ENCODE measurements around the gene PHF5A.

PHF5A gene

DNA sequence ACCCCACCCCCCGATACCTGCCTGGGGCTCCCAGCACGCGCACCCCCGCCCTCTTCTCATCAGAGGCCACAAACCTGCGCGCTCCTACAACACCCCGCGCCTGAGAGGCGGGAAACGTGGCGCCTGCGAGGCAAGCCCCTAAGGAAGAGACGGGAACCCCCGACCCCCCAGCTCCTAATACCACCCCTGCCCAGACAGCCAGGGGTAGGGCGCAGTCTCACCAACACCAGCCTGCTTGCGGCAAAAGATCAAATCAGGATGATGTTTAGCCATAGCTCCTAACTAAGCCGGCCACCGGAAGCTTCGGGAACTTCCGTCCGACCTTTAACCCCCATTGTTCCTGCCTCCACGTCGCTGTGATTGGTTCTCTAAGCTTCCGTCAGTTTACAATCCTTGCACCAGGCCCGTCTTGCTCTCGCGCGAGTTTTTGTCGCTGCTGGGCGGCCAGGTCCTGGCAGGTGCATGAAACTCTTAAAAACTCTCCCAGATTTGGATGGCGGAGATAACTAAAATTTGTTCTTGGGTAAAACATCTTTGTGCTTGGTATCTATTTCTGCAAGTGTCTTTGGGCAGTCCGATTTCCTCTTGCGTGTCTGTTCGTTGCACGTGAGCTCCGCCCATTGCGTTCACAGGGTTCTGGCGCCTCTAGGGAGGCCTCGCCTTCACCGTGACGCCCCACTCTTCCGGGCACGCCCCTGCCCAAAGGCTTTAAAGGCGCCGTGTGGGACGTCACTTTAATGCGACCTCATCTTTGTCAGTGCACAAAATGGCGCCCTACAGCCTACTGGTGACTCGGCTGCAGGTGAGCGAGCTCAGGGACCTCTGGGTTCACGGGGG, at the start of gene PHF5A, which contains the start of gene ACO2:
Gene PHF5A (minus strand): TSS at position 312 of the 837 bp plus-strand sequence. CDS start 39 bp downstream, at position 273.
Gene ACO2 (plus strand): TSS at position 737 of the 837 bp plus-strand sequence. CDS start 30 bp downstream, at position 767.
- peak within 1 kb of the TSS; percentile 56 to 98 (median 82) for H3K4me3 ChIP-seq
- peak within 1 kb of the TSS; percentile 83 to 99 (median 96) for H3K27ac ChIP-seq

GRCh38 chr22:41518048-41518347, 49.5 kb upstream of the PHF5A start:
- Histone ChIP-seq H3K27ac (peak overlapping the region in 9 of 21 experiments; percentile 3 to 69 (median 50)), H3K4me3 (no peak overlapping the region)

GRCh38 chr22:41517172-41518047, 48.9 kb upstream of the PHF5A start:
- Histone ChIP-seq H3K4me3 (no peak overlapping the region), H3K27ac (peak overlapping the region in 11 of 21 experiments; percentile 6 to 69 (median 48))

DNA sequence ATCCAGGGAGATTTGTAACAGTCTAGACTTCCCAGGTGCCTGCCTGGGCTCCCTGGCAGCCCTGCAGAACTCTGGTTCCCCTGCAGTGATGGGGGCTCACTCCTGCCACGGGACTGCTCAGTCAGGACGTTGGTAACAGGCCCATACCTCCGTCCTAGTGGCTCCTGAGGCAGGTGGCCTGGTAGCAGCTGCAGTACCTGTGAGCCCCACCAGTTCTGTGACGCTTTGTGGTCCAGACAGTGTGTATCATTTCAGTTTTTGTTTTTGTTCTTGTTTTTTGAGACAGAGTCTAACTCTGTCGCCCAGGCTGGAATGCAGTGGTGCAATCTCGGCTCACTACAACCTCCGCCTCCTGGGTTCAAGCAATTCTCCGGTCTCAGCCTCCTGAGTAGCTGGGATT, 48.0 kb upstream of the PHF5A start:
- Histone ChIP-seq H3K27ac (no peak overlapping the region), H3K4me3 (no peak overlapping the region)

DNA sequence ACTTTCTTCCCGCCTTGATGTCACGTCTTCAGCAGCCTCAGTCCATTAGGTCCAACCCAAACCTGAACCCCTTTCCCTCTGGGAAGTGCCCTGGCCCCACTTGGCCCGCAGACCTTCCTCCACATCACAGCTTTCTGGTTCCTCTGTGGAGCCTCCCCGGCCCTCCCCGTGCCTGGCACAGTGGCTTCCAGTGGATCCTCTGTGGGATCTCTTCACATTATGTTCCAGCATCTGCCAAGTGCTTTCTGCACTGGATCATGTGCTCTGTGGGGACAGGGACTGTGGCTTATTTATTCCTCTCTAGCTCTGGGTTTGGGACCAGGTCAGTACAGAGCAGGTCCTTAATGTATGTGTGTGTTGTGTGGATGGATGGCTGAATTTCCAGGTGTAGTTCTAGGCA, 44.9 kb upstream of the PHF5A start:
- Histone ChIP-seq H3K27ac (peak overlapping the region in 1 of 21 experiments; percentile 0), H3K4me3 (no peak overlapping the region)

- Histone ChIP-seq H3K4me3 (no peak overlapping the region), H3K27ac (no peak overlapping the region)
These were observed 44.1 kb upstream of the PHF5A start for GRCh38 chr22:41512421-41513194.

GRCh38 chr22:41511521-41511968, 43.1 kb upstream of the PHF5A start:
- no peak overlapping the region for H3K4me3 ChIP-seq
- peak overlapping the region in 1 of 21 experiments; percentile 24 for H3K27ac ChIP-seq

DNA sequence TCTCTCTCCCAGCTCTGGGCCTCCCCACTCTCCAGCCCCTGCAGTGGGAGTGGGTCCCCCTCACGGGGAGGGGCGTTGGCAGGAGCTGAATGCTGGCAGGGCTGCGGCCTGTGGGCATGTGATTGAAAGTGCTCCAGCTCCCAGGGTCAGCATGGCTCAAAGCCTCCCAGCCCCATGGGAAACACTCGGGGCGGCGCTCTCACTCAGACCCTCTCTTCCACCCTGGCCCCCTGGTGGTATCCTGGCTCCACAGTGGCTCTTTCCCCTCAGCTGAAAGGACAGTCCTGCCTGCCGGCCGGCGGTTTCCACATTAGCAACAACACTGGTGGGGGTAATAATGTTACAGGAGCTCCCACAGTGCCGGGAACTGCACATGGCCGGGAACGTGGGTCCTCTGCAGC, 40.3 kb upstream of the PHF5A start:
- Histone ChIP-seq H3K27ac (peak overlapping the region in 1 of 21 experiments; percentile 18), H3K4me3 (no peak overlapping the region)

DNA sequence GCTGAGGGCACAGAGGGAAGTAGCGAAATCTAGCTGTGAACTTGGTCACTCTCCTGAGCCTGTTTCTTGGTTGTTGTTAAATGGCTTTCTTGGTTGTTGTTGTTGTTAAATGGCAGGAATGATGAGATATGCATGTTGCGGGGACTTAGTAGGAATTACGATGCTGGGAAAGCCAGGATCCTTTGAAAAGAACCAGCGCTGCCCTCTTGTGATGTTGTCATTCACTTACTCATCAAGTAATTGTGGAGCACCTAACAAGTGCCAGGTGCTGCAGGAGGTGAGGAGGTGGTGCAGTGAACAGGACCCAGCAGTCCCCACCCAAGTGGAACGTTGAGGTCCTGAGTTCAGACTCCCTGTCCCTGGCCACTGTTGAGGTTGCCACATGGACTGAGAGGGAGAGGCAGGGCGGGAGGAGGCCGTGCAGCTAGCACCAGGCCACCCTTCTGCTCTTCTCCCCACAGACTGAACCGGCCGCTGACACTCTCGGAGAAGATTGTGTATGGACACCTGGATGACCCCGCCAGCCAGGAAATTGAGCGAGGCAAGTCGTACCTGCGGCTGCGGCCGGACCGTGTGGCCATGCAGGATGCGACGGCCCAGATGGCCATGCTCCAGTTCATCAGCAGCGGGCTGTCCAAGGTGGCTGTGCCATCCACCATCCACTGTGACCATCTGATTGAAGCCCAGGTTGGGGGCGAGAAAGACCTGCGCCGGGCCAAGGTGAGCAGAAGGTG, 39.0 kb upstream of the PHF5A start:
- Histone ChIP-seq H3K4me3 (no peak overlapping the region), H3K27ac (peak overlapping the region in 1 of 21 experiments; percentile 1)

GRCh38 chr22:41505511-41506220, 37.2 kb upstream of the PHF5A start:
- Histone ChIP-seq H3K27ac (no peak overlapping the region), H3K4me3 (no peak overlapping the region)

DNA sequence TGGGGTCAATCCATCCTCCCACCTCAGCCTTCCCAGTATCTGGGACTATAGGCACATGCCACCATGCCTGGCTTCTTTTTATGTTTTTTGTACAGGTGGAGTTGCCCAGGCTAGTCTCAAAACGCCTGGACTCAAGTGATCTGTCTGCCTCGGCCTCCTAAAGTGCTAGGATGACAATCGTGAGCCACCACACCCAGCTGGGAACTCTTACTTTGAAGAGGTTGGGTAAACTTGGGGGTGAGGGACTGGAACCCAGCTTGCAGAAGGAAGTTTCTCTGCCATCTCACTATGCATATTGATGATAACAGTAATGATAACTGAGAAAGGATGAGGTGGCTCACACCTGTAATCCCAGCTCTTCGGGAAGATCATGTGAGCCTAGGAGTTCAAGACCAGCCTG, 36.3 kb upstream of the PHF5A start:
- no peak overlapping the region for H3K4me3 ChIP-seq
- no peak overlapping the region for H3K27ac ChIP-seq

DNA sequence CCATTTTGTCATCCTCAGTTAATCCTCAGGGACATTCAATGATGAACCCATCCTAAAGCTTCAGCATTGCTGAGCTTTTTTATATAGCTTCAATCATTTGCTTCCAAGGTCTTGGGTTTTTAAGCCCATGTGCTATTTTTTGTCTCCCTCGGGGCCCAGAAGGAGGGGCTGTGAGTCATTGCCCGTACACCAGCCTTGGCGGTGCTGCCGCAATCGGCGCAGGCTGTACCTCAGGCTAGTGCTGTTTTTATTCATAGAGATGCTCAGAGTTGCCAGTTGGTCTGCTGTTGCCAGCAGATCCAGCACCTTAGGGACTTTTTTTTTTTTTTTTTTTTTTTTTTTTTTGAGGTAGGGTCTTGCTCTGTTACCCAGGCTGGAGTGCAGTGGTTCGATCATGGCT, 35.9 kb upstream of the PHF5A start:
- Histone ChIP-seq H3K27ac (peak overlapping the region in 2 of 21 experiments; percentile 8 to 24), H3K4me3 (no peak overlapping the region)

DNA sequence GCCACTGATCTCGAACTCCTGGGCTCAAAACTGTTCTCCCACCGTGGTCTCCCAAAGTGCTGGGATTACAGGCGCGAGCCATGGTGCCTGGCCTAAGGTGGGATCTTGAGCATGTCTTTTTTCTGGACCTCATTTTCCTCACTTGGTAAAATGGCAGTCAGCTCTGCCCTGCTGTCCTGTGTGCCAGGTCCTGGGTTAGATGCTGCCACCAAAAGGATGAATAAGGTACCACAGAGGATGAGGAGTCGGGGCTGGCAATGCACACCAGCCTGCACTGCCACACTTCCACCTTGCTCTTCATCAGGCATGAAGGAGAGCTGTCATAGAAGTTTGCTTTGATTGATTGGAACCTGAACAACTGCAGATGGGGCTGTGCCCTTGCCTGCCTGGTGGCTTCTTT, 32.7 kb upstream of the PHF5A start:
- H3K27ac ChIP-seq = no peak overlapping the region

DNA sequence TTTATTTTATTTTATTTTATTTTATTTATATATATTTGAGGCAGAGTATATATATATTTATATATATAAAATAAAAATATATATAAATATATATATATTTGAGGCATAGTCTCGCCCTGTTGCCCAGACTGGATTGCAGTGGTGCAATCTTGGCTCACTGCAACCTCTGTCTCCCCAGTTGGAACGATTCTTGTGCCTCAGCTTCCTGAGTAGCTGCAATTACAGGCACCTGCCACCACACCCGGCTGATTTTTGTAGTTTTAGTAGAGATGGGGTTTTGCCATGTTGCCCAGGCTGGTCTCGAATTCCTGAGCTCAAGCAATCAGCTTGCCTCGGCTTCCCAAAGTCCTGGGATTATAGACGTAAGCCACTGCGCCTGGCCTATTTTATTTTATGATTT, 31.8 kb upstream of the PHF5A start:
- Histone ChIP-seq H3K4me3 (no peak overlapping the region), H3K27ac (no peak overlapping the region)

More for the DNA sequence above, 32.7 kb upstream of the PHF5A start:
- no peak overlapping the region for H3K4me3 ChIP-seq

DNA sequence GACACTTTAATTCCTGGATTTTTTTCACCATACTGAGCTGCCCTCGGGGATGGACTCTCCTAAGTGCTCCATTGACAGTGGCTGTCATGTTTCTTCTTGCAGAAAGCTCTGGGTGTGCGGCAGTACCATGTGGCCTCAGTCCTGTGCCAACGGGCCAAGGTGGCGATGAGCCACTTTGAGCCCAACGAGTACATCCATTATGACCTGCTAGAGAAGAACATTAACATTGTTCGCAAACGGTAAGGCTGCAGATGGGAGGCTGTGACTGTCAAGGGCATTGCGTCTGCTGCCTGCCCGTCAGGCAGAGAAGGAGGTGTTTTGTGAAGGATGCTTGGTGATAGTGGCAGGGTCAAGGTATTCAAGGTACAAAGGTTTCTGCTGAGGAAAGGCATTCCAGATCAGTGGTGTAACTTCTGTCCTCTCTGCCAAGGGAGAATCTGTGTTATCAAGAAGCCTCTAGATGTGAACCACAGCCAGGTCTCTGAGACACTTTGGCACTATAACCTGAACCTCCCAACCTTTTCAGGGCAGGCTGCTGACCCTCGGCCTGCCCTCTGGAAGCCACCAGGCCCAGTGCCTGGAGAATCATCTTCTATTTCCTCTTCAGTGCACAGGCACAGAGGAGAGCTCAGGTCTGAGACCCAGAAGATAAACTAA, 31.3 kb upstream of the PHF5A start:
- Histone ChIP-seq H3K27ac (peak overlapping the region in 1 of 21 experiments; percentile 8), H3K4me3 (no peak overlapping the region)

DNA sequence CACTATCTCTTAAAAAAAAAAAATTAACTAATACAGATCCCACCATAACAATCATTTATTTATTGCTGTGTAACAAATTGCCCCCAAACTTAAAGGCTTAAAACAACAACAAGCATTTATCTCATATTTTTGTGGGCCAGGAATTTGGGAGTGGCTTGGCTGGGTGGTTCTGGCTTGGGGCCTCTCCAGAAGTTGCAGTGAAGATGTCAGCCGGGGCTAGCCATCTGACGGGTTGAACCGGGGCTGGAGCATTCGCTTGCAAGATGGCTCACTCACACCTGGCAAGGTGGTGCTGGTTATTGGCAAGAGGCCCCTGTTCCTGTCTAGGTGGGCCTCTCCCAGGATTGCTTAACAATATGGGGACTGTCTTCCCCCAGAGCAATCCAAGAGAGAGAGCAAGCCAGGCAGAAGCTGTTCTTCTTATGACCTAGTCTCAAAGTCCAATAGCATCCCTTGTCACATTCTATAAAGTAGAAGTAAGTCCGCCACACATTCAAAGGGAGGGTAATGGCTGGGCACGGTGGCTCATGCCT, 29.9 kb upstream of the PHF5A start:
- H3K27ac ChIP-seq = peak overlapping the region in 5 of 21 experiments; percentile 14 to 57 (median 24)
- no peak overlapping the region for H3K4me3 ChIP-seq

- Histone ChIP-seq H3K27ac (peak overlapping the region in 1 of 21 experiments; percentile 46), H3K4me3 (no peak overlapping the region)
These were observed 23.0 kb upstream of the PHF5A start for GRCh38 chr22:41491374-41492100.

Data from skin epidermis (tissue), 12 donors.